Measurements from ENCODE around the gene LRP1B. TPM values are rescaled to one million over a fixed set of nuclear protein-coding genes. Genes with fewer than 3 reads are reported as not detected.

LRP1B gene
- total RNA-seq, 1 experiment from 2014 or later: 0.52 TPM

DNA sequence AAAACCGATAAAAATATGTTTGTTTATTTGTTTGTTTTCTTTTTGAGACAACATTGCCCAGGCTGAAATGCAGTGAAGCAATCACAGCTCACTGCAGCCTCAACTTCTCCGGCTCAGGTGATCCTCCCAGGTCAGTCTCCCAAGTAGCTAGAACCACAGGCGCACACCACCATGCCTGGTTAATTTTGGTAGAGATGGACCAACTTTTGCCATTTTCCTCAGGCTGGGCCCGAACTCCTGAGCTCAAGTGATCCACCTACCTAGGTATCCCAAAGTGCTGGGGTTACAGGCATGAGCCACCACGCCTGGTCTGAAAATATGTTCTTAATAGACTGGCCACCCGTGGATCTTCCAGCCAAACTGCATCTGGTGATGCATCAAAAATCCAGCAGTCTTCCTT lies 1867.9 kb downstream of the LRP1B start (continued):
- TF ChIP-seq PRDM15 (CRISPR knock-in tag; IDR thresholded peaks at IDR 0.05): no peak
- TF ChIP-seq, protein P1, sequence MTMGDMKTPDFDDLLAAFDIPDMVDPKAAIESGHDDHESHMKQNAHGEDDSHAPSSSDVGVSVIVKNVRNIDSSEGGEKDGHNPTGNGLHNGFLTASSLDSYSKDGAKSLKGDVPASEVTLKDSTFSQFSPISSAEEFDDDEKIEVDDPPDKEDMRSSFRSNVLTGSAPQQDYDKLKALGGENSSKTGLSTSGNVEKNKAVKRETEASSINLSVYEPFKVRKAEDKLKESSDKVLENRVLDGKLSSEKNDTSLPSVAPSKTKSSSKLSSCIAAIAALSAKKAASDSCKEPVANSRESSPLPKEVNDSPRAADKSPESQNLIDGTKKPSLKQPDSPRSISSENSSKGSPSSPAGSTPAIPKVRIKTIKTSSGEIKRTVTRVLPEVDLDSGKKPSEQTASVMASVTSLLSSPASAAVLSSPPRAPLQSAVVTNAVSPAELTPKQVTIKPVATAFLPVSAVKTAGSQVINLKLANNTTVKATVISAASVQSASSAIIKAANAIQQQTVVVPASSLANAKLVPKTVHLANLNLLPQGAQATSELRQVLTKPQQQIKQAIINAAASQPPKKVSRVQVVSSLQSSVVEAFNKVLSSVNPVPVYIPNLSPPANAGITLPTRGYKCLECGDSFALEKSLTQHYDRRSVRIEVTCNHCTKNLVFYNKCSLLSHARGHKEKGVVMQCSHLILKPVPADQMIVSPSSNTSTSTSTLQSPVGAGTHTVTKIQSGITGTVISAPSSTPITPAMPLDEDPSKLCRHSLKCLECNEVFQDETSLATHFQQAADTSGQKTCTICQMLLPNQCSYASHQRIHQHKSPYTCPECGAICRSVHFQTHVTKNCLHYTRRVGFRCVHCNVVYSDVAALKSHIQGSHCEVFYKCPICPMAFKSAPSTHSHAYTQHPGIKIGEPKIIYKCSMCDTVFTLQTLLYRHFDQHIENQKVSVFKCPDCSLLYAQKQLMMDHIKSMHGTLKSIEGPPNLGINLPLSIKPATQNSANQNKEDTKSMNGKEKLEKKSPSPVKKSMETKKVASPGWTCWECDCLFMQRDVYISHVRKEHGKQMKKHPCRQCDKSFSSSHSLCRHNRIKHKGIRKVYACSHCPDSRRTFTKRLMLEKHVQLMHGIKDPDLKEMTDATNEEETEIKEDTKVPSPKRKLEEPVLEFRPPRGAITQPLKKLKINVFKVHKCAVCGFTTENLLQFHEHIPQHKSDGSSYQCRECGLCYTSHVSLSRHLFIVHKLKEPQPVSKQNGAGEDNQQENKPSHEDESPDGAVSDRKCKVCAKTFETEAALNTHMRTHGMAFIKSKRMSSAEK (CRISPR knock-in tag; IDR thresholded peaks at IDR 0.05; ENCODE audit: borderline replicate concordance): no peak
- TF ChIP-seq ELF4 (CRISPR knock-in tag; IDR thresholded peaks at IDR 0.05; ENCODE audit: low read depth): no peak
- TF ChIP-seq ESRRA (CRISPR knock-in tag; IDR thresholded peaks at IDR 0.05; ENCODE audit: borderline replicate concordance): no peak
- TF ChIP-seq, protein P2, sequence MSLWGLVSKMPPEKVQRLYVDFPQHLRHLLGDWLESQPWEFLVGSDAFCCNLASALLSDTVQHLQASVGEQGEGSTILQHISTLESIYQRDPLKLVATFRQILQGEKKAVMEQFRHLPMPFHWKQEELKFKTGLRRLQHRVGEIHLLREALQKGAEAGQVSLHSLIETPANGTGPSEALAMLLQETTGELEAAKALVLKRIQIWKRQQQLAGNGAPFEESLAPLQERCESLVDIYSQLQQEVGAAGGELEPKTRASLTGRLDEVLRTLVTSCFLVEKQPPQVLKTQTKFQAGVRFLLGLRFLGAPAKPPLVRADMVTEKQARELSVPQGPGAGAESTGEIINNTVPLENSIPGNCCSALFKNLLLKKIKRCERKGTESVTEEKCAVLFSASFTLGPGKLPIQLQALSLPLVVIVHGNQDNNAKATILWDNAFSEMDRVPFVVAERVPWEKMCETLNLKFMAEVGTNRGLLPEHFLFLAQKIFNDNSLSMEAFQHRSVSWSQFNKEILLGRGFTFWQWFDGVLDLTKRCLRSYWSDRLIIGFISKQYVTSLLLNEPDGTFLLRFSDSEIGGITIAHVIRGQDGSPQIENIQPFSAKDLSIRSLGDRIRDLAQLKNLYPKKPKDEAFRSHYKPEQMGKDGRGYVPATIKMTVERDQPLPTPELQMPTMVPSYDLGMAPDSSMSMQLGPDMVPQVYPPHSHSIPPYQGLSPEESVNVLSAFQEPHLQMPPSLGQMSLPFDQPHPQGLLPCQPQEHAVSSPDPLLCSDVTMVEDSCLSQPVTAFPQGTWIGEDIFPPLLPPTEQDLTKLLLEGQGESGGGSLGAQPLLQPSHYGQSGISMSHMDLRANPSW (CRISPR knock-in tag; conservative IDR thresholded peaks at IDR 0.05; ENCODE audit: low read depth): no peak
- TF ChIP-seq MYBL2 (CRISPR knock-in tag; IDR thresholded peaks at IDR 0.05): no peak
- no peak for TF ChIP-seq IRF2 (CRISPR knock-in tag; IDR thresholded peaks at IDR 0.05; ENCODE audit: borderline replicate concordance, low read depth)
- TF ChIP-seq, protein P3, sequence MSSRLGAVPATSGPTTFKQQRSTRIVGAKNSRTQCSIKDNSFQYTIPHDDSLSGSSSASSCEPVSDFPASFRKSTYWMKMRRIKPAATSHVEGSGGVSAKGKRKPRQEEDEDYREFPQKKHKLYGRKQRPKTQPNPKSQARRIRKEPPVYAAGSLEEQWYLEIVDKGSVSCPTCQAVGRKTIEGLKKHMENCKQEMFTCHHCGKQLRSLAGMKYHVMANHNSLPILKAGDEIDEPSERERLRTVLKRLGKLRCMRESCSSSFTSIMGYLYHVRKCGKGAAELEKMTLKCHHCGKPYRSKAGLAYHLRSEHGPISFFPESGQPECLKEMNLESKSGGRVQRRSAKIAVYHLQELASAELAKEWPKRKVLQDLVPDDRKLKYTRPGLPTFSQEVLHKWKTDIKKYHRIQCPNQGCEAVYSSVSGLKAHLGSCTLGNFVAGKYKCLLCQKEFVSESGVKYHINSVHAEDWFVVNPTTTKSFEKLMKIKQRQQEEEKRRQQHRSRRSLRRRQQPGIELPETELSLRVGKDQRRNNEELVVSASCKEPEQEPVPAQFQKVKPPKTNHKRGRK (CRISPR knock-in tag; IDR thresholded peaks at IDR 0.05; ENCODE audit: borderline replicate concordance): no peak
- TF ChIP-seq, protein P4, sequence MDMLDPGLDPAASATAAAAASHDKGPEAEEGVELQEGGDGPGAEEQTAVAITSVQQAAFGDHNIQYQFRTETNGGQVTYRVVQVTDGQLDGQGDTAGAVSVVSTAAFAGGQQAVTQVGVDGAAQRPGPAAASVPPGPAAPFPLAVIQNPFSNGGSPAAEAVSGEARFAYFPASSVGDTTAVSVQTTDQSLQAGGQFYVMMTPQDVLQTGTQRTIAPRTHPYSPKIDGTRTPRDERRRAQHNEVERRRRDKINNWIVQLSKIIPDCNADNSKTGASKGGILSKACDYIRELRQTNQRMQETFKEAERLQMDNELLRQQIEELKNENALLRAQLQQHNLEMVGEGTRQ (CRISPR knock-in tag; IDR thresholded peaks at IDR 0.05): no peak
- TF ChIP-seq TP53 (CRISPR knock-in tag; IDR thresholded peaks at IDR 0.05): no peak
- TF ChIP-seq, protein P5, sequence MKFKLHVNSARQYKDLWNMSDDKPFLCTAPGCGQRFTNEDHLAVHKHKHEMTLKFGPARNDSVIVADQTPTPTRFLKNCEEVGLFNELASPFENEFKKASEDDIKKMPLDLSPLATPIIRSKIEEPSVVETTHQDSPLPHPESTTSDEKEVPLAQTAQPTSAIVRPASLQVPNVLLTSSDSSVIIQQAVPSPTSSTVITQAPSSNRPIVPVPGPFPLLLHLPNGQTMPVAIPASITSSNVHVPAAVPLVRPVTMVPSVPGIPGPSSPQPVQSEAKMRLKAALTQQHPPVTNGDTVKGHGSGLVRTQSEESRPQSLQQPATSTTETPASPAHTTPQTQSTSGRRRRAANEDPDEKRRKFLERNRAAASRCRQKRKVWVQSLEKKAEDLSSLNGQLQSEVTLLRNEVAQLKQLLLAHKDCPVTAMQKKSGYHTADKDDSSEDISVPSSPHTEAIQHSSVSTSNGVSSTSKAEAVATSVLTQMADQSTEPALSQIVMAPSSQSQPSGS (CRISPR knock-in tag; IDR thresholded peaks at IDR 0.05; ENCODE audit: borderline replicate concordance, low read depth): no peak

Measured in WTC11 (cell line).